GM23248 (cell line): ENCODE measurements around the gene PDGFRA.

ENCODE experiments used
- EZH2 ChIP-seq: fragments of 200-600 bp; sonication (generic); IDR thresholded peaks from 2 replicates; pipeline ENCODE4 v1.6.1; 2018; ENCODE audit warnings: antibody characterized with exemption, mild to moderate bottlenecking; ENCODE audit not compliant: insufficient read depth, poor library complexity, severe bottlenecking
- EZH2phosphoT487 ChIP-seq: fragments of 200-600 bp; sonication (generic); IDR thresholded peaks from 2 replicates; pipeline ENCODE4 v1.6.1; 2018; ENCODE audit warnings: antibody characterized with exemption, moderate library complexity, mild to moderate bottlenecking, low read depth; ENCODE audit not compliant: insufficient read depth

DNA sequence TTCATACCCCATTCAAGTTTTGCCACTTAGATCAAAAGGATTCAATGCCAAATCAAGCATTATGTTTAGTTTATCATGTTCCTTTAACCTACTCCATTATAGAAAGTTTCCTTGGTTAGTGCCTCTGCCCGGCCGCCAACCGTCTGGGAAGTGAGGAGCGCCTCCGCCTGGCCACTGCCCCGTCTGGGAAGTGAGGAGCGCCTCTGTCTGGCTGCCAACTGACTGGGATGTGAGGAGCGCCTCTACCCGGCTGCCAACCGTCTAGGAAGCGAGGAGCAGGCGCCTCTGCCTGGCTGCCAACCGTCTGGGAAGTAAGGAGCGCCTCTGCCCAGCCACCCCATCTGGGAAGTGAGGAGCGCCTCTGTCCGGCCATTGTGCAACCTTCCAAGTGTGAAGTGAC, 36.3 kb upstream of the PDGFRA start:
- no peak for TF ChIP-seq EZH2
- TF ChIP-seq EZH2phosphoT487, result no peak
